GM21619 (cell line): ENCODE measurements around the gene BTG4.

ENCODE experiments used
- ATAC-seq: cut with Tn5 transposase; IDR thresholded peaks from one replicate; pipeline ENCODE4 v1.9.1; 2021; ENCODE audit not compliant: unreplicated experiment

The BTG4 gene

DNA sequence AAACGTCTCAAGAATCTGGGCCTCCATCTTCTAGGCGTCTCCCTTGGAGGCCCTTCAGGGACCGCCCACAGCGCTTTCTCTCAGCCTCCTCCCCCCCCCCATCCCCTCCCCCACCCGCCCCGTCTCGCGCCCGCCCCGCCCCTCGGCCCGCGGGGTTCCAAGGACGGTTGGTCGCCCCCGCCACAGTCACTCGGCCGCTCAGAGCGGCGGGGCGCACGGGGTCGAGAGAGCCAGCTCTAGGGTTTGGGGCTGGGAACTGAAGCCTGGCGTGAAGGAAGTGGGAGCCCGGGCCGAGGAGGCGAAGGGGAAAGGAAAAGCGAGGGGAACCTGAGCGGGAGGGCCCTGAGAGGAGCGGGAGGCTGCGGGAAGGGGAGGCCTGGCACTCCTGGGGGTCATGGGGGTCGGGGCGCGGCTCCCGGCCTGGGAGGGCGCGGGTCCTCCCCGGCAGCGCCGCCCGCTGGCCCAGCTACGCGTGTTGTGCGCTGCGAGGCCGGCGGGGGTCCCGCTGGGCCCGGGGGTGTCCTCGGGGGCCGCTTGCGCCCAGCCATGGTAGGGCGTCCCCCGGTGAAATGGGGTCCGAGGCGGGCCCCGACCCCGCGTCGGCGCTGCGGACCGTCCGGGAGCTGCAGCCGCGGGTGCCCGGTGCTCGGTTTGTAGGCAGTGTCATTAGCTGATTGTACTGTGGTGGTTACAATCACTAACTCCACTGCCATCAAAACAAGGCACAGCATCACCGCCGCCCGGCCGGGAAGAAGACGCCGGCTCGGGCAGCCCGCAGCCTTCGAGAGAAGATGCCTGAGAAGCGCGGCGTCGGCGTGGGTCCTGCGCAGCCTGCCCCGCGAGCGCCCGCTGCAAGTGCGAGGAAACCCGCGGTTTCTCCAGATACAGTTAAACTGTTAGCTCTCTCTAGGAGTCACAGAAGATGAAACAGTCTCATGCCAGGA, at the start of gene BTG4:
Gene BTG4 (minus strand): TSS at position 91 of the 944 bp plus-strand sequence. CDS start 13,610 bp downstream, outside the sequence.
- ATAC-seq = no peak

DNA sequence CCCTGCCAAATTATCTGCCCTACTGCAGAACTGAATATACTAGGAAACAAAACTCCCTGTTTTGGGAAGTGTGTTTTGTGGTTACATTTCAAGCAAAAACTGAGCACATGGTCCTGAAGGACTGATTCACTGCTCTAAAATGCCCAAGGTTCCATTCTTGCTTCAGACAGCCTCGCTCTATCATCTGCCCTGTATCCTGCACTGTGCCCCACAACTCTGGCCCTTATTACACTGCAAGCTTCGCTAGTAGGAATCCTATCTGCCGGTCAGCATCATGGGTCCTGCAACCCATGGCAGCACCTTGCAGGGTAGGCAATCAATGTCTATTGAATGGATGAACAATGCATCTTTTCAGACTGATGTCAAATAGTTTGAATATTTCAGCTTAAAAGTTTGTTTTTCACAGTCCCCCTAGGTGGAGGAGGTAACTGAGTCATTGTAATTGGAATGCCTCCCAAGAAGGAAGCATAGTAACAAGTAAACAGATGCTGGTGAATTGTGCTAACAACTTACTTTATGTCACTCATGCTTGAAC, 49.7 kb upstream of the BTG4 start:
- ATAC-seq = no peak

DNA sequence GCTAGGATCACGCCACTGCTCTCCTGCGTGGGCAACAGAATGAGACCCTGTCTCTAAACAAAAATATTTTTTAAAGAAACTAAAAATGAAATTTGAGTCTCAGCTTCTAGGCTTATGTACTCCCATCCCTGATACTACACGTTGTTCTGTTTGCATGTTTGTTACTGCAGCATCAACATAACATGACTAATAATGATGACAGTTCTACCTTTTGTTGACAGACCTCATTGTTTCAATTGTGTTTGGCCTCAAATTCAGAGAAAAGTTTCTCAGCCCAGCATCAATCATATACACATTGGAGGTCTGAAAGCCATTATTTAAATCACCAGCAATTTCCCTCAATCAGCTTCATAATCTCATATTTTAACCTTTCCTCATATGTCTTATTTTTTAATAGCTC, 49.1 kb upstream of the BTG4 start:
- ATAC-seq = no peak

DNA sequence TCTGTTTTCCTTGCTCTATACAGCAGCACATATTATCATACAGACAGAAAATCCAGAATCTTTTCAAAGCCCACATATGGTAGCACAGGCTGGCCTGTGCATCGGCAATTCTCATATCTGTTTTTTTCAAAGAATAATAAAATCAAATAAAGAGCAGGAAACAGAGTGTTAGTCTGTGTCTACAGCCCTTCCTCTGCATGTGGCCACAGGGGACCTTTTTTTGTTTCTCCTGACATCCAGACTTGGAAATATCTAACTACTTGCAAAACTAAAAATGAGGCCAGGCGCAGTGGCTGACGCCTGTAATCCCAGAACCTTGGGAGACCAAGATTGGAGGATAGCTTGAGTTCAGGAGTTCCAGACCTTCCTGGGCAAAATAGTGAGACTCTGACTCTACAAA, 48.6 kb upstream of the BTG4 start:
- ATAC-seq = no peak

DNA sequence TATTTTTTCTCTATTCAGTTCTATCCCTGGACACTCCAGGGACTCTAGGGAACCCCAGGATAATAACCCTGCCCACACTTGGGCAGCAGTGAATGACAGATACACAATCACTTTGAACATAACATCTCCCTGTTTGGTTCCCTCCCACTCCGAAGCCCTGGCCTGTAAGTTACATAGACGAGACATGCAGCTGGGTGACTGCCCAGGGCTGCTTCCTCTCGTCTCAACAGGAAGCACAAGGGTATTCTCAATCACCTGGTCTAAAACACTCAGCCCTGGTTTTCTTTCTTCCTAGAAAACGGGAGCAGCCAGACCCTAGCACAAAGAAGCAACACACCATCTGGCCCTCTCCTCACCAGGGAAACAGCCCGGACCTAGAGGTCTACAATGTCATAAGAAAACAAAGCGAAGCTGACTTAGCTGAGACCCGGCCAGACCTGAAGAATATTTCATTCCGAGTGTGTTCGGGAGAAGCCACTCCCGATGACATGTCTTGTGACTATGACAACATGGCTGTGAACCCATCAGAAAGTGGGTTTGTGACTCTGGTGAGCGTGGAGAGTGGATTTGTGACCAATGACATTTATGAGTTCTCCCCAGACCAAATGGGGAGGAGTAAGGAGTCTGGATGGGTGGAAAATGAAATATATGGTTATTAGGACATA, 47.7 kb upstream of the BTG4 start:
- ATAC-seq = no peak

DNA sequence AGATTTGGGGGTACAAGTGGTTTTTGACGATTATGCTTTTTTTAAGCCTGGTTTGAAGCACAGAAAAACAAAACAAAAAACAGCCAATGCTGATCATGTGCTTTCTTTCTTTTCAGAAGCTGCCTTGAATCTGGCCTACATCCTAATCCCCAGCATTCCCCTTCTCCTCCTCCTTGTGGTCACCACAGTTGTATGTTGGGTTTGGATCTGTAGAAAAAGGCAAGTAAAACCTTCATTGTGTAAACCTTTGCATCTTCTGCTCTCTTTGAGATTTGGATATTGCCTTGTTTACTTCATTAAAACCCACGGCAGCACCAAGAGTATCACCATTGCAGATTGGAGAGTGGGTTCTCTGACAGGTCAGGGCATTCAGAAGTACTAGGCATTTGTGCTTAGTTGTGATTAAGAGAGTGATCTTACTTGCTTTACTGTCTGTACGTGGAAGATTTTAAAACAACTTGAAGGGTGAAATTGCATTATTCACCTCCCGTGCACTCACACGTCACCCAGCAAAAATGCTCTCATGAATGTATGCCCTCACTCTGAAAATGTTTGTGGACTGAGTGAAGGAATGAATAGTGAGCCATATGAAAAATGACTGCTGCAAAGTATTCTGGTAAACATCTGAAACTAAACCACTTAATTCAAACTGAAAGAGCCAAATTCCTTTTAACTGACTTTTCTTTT, 45.4 kb upstream of the BTG4 start:
- no peak for ATAC-seq

DNA sequence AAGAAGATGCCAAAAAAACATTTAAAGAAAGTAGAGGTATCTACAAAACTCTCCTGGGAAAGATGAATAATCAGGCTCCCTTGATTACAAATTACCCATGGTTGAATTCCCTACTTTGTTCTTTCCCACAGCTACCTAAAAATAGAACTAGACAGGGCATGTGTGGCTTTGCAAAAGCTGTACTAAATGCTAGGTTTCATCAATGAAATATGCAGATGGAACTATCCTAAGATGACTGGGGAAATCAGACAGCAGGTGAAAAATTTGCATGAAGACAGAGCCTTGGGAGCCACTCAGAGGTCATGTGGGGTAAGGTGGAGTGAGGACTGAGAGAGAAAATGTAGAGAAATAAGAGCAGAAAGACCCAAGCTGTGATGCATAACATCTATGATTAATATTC, 43.1 kb upstream of the BTG4 start:
- ATAC-seq = no peak

DNA sequence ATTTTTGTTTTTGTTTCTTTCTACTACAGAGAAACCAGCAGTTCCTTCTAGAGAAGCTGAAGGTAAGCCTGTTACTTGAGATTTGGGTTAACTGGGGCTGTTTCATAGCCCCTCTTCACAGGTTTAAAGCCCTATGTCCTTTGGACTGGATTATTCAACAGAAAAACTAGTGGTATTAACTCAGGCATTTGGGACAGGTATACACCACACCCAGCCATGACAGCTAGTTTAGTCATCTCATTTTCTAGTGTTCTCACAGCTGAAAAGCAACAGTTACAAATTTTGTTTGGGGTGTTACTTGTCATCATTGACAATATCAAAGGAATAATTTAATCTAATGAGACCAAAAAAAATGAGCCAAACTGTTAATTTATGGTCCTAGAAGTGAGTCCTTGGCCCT, 42.3 kb upstream of the BTG4 start:
- no peak for ATAC-seq

DNA sequence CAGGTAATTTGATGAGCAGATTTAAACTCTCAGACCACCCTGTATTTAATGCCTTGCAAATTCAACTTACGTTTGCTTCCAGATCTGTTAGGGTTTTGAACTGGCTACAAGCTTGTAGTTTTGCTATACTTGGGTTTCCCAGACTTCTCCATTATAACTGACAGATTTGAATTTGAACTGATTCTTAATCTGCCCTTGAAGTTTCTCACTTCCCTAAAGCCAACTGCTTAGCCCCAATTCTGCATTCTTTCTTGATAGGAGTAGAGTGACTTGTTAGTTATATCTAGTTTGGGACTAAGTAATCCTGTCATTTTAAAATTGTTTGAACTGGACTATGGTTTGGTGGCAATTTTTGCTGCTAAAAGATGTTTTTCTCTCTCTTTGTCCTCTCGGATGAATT, 38.1 kb upstream of the BTG4 start:
- ATAC-seq = no peak

DNA sequence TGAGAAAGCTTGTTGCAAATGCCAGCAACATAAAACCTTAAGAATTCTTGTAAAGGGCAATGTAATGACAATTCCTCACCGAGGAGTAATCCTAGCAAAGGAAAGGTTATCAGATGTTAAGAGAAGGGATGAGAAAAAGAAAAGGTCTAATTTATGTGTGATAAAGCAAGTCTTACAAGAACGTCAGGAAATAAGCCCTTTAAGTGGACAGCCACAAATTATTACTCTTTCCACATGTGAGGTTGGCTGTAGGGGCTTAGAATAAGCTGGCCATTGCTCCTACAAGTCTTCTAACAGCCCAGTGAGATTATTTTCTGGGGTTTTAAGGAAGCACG, 37.6 kb upstream of the BTG4 start:
- no peak for ATAC-seq

DNA sequence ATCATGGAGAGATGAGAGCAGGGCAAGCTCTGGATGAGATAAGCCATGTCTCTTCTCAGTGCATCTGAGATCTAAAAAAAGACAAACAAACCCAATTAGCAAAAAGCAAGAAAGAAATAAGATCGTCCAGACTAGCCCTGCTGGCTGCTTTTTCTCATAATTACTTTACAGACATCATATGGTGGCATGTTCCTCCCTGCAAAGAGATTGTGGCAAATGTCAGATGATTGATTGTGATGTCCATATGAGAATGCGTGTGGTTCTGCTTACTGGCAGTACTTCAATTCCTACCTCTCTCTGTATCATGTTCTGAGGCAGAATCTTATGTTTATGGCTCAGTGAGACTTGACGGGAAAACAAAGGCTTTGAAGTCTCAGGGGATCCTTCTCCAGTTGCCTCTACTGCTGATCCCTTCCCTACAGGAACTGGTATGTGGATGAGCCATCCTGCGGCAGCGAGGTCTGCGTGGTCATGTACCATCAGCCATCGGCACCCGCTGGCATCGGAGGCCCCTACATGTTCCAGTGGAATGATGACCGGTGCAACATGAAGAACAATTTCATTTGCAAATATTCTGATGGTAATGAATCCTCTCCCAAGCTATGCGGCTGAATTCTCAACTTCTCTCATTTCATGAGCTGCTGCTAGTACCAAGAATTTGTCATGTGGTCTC, 37.1 kb upstream of the BTG4 start:
- ATAC-seq = no peak

DNA sequence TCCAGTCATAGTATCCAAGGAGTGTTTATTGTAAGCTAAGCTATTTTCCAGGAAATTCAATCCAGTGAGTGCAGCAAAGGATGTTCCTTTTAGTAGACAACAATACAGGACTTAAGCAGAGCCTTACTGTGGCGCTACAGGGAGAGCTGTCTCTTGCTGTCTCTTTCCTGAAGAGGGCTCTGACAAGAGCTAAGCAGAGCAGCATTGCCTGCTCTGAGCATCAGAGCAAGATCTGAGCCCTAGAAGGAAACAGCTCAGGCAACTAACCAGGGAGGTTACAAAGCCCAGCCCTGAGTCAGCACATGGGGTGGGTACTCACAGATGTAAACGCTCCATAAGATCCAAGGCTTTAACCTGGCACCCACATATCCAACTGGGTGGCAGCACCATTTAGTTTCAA, 36.3 kb upstream of the BTG4 start:
- ATAC-seq = no peak

DNA sequence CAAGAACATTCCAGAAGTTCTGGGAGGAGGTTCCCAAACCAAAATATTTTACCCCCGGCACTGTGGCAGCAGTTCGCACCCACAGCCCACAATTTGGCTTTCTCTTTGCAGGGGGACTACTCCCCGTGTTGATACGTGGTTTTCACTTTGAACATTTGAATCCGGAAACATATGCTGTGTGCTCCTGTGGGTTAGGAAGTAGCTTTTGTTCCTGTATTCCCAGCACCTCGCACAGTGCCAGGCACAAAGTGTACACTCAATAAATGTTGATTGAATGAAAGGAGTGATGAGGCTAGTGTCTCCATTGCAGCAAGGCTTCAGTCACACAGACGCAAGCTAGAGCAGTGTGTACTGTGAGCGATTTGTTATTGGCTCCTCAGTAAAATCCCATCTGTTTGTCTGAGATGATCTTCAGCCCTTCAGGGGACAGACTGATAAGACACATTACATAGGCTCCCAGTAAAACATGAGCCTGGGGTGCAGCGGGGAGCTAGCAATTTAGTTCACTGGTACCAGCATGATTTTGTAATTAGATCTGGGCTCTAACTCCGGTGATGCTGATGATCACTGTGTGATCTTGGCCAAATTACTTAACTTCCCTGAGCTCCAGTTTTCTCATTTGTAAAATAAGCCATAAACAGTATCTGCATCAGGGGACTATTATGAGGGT, 30.6 kb upstream of the BTG4 start:
- ATAC-seq = no peak

DNA sequence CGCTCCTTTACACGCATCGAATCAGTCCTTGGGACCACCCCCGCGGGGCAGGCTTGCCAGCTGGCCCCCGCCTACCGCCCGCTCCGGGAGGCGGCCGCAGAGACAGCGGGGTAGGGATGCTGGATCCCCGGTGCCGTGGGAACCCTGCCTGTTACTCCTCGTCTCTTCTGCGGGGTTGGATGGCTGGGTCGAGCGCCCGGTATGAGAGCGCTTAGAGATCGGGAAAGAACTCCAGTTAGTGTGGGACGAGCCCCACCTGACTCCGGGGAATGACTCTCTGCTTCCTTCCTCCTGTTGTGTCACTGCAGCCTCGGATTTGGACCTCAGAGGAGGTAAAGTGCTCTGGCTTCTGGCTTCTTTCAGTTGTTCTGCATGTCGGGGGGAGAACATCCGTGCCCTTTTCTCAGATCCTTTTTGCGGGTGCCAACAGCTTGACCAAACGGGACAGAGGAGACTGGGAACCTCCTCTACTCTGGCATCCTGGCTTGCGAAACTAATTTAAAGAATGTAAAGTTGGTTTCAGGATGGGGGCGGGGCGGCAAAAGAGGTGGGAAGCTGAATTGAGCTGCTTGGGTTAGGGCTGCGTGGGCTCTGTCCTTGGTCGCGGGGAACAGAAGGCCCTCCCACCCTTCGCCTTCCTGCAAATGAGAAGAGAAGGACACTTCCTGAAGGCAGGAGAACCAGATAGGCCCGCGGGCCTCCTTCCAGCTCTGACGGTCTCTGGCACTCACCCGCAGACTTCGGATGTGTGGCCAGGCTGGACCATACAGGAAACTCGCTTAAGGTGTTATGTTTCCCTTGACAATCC, 29.3 kb upstream of the BTG4 start:
- no peak for ATAC-seq

DNA sequence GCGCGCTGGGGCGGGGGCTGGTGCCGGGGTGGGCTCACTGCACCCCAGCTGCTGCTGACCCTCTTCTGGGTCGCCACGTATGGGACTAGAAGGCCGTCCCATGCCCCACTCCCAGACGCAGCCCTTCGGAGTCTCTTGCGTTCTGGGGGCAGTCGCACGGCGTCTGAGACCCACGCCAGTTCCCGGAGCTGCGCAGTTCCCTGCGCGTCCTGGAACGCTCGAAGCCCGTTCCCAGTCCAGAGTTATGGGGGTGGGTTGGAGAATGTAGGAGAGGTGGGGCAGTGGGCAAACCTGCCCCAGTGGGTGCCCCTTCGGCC, 28.7 kb upstream of the BTG4 start:
- no peak for ATAC-seq

DNA sequence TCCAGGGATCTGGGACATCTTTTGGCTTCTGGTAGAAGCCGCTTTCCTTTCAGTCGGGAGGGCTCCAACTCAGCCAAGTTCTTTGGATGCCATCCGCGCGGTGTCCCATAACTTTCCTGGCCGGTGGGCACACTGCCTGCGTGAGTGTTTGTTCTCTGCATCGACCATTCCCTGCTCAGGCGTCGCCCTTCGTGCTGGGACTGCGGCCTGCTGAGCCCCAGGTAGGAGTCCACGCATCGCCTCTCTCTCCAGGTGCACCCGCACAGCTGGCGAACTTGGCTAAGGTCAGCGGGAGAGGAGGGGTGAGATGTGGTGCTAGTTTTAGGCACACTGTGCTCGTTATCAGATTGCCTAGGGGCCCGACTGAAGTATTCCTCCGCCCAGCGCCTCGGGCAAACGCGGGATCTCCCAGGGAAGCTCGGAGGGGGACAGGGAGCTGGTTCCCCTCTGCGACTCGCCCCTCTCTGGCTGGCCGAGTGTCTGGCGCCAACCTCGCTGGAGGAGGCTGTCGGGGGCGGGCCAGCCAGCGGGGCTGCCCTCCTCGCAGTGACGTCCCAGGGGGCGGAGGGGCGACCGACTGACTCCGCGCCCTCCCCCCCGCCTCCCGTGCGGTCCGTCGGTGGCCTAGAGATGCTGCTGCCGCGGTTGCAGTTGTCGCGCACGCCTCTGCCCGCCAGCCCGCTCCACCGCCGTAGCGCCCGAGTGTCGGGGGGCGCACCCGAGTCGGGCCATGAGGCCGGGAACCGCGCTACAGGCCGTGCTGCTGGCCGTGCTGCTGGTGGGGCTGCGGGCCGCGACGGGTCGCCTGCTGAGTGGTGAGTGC, 28.1 kb upstream of the BTG4 start, which contains the start of gene LAYN:
Gene LAYN (plus strand): TSS at position 607 of the 823 bp plus-strand sequence. CDS start 124 bp downstream, at position 731.
- no peak for ATAC-seq

DNA sequence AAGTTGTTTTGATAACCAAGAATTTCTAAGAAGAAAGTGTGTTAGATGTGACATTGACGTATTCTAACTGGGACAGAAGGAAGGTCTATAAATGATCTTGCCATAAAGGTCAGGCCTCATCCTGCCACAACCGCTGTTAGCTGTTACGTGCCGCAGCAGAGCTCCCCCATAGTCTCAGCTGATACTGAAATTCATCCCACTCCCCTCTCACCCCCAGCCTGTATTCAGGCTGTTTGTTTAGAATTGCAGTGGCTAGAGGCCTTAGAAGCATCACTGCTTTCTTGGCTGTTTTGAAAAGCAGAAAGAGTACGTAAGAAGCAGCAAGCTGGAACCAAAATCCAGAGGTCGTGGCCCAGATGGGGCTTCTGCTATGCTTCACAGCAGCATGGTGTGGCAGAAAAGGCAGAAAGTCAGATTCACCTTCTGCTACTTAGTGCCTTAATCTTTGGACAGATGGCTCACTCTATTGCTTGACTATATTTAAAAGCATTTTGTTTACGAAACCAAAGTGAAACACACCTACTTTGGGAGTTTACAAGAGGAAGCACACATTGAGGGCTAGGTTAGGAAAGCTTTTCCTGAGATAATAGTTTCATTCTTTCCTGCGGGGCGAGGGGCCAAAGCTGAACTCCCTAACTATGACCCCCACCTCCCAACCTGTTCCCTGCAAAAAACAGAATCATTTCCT, 27.4 kb upstream of the BTG4 start:
- no peak for ATAC-seq

DNA sequence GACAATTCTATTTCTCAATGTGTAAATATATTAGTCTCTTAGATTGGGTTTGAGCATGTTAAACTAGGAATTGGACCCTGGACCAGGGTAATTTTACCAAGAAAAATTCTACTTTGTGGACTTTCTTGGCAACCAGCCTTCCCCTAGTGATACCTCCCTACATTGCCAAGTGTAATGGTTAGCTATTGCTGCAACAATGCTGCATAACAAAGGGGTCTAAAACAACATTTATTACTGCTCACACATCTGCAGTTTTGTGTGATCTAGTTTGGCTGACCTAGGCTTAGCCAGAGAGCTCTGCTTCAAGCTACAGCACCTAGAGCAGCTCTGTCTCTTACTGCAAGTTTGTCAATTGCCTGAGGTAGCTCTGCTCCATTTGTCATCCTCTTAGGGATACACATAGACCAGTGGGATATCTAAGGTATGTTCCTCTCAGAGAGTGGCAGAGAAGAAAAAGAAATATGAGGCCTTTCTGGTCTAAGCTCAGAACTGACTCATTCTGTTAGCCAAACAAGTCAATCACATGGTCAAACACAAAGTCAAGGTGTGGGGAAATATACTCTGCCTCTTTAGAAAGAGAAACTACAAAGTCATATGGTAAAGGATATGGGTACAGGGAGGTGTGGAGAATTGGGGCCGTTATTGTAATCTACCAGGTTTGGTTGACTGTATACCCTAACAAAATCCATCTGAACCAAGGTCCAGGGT, 26.4 kb upstream of the BTG4 start:
- no peak for ATAC-seq
